ENCODE measurements around the gene ATRX.
"Not testable (repeated sequence)": the region's sequence is repeated elsewhere in the genome, so short reads cannot be mapped to it uniquely, and the experiment has no call there.

Gene ATRX

GRCh38 chrX:77731821-77732419, 54.1 kb downstream of the ATRX start:
- no peaks in the 10 kb centered on the region for H3K27me3 ChIP-seq (ENCODE audit: control insufficient read depth in 1 of 2, insufficient read depth in 2 of 2, low read length in 2 of 2)
- no peaks in the 10 kb centered on the region for H3K9me3 ChIP-seq (ENCODE audit: control insufficient read depth in 2 of 2, low read length in 2 of 2)
- no peak overlapping the region for H3K27ac ChIP-seq (ENCODE audit: low read length)
- H3K9ac ChIP-seq (ENCODE audit: low read length in 2 of 2): no peak overlapping the region
- no peaks in the 10 kb centered on the region for H3K36me3 ChIP-seq (ENCODE audit: control insufficient read depth in 2 of 2, insufficient read depth in 2 of 2, low read length in 2 of 2)
- no peak overlapping the region for H3K4me3 ChIP-seq (ENCODE audit: low read length in 2 of 2)
- peaks cover 2% of the 10 kb centered on the region for H3K4me1 ChIP-seq (ENCODE audit: control insufficient read depth, insufficient read depth, low read length)

GRCh38 chrX:77726095-77726494, 59.9 kb downstream of the ATRX start:
- H3K9me3 ChIP-seq (ENCODE audit: control insufficient read depth in 2 of 2, low read length in 2 of 2); H3K4me1 ChIP-seq (ENCODE audit: control insufficient read depth, insufficient read depth, low read length); H3K4me3 ChIP-seq (ENCODE audit: low read length in 2 of 2); H3K27ac ChIP-seq (ENCODE audit: low read length); H3K27me3 ChIP-seq (ENCODE audit: control insufficient read depth in 1 of 2, insufficient read depth in 2 of 2, low read length in 2 of 2); H3K36me3 ChIP-seq (ENCODE audit: control insufficient read depth in 2 of 2, insufficient read depth in 2 of 2, low read length in 2 of 2); H3K9ac ChIP-seq (ENCODE audit: low read length in 2 of 2): not testable (repeated sequence)

GRCh38 chrX:77723681-77724080, 62.3 kb downstream of the ATRX start:
- Histone ChIP-seq H3K27me3 (ENCODE audit: control insufficient read depth in 1 of 2, insufficient read depth in 2 of 2, low read length in 2 of 2) (no peaks in the 10 kb centered on the region), H3K9me3 (ENCODE audit: control insufficient read depth in 2 of 2, low read length in 2 of 2) (peaks cover 0 to 2% of the 10 kb centered on the region in 2 donors), H3K4me1 (ENCODE audit: control insufficient read depth, insufficient read depth, low read length) (no peaks in the 10 kb centered on the region), H3K9ac (ENCODE audit: low read length in 2 of 2) (no peak overlapping the region), H3K36me3 (ENCODE audit: control insufficient read depth in 2 of 2, insufficient read depth in 2 of 2, low read length in 2 of 2) (no peaks in the 10 kb centered on the region), H3K4me3 (ENCODE audit: low read length in 2 of 2) (no peak overlapping the region), H3K27ac (ENCODE audit: low read length) (no peak overlapping the region)

- H3K27me3 ChIP-seq (ENCODE audit: control insufficient read depth in 1 of 2, insufficient read depth in 2 of 2, low read length in 2 of 2): no peaks in the 10 kb centered on the region
- H3K36me3 ChIP-seq (ENCODE audit: control insufficient read depth in 2 of 2, insufficient read depth in 2 of 2, low read length in 2 of 2): peaks cover 0 to 3% of the 10 kb centered on the region in 2 donors
- H3K4me1 ChIP-seq (ENCODE audit: control insufficient read depth, insufficient read depth, low read length): no peaks in the 10 kb centered on the region
- H3K4me3 ChIP-seq (ENCODE audit: low read length in 2 of 2): no peak overlapping the region
- peaks cover 0 to 2% of the 10 kb centered on the region in 2 donors for H3K9me3 ChIP-seq (ENCODE audit: control insufficient read depth in 2 of 2, low read length in 2 of 2)
- no peak overlapping the region for H3K27ac ChIP-seq (ENCODE audit: low read length)
- H3K9ac ChIP-seq (ENCODE audit: low read length in 2 of 2): no peak overlapping the region
Measured at GRCh38 chrX:77719388-77719787, 66.6 kb downstream of the ATRX start.

GRCh38 chrX:77704881-77705280, 81.1 kb downstream of the ATRX start:
- H3K4me3 ChIP-seq (ENCODE audit: low read length in 2 of 2): no peak overlapping the region
- no peak overlapping the region for H3K27ac ChIP-seq (ENCODE audit: low read length)
- H3K27me3 ChIP-seq (ENCODE audit: control insufficient read depth in 1 of 2, insufficient read depth in 2 of 2, low read length in 2 of 2): no peaks in the 10 kb centered on the region
- H3K9ac ChIP-seq (ENCODE audit: low read length in 2 of 2): no peak overlapping the region
- H3K9me3 ChIP-seq (ENCODE audit: control insufficient read depth in 2 of 2, low read length in 2 of 2): no peaks in the 10 kb centered on the region
- H3K4me1 ChIP-seq (ENCODE audit: control insufficient read depth, insufficient read depth, low read length): peaks cover 4% of the 10 kb centered on the region
- no peaks in the 10 kb centered on the region for H3K36me3 ChIP-seq (ENCODE audit: control insufficient read depth in 2 of 2, insufficient read depth in 2 of 2, low read length in 2 of 2)

GRCh38 chrX:77698242-77698641, 87.8 kb downstream of the ATRX start:
- no peaks in the 10 kb centered on the region for H3K9me3 ChIP-seq (ENCODE audit: control insufficient read depth in 2 of 2, low read length in 2 of 2)
- no peak overlapping the region for H3K9ac ChIP-seq (ENCODE audit: low read length in 2 of 2)
- H3K4me1 ChIP-seq (ENCODE audit: control insufficient read depth, insufficient read depth, low read length): no peaks in the 10 kb centered on the region
- H3K4me3 ChIP-seq (ENCODE audit: low read length in 2 of 2): no peak overlapping the region
- H3K27me3 ChIP-seq (ENCODE audit: control insufficient read depth in 1 of 2, insufficient read depth in 2 of 2, low read length in 2 of 2): no peaks in the 10 kb centered on the region
- no peak overlapping the region for H3K27ac ChIP-seq (ENCODE audit: low read length)
- no peaks in the 10 kb centered on the region for H3K36me3 ChIP-seq (ENCODE audit: control insufficient read depth in 2 of 2, insufficient read depth in 2 of 2, low read length in 2 of 2)

- Histone ChIP-seq H3K4me1 (ENCODE audit: control insufficient read depth, insufficient read depth, low read length) (no peaks in the 10 kb centered on the region), H3K36me3 (ENCODE audit: control insufficient read depth in 2 of 2, insufficient read depth in 2 of 2, low read length in 2 of 2) (no peaks in the 10 kb centered on the region), H3K9ac (ENCODE audit: low read length in 2 of 2) (no peak overlapping the region), H3K9me3 (ENCODE audit: control insufficient read depth in 2 of 2, low read length in 2 of 2) (no peaks in the 10 kb centered on the region), H3K27ac (ENCODE audit: low read length) (no peak overlapping the region), H3K4me3 (ENCODE audit: low read length in 2 of 2) (no peak overlapping the region), H3K27me3 (ENCODE audit: control insufficient read depth in 1 of 2, insufficient read depth in 2 of 2, low read length in 2 of 2) (no peaks in the 10 kb centered on the region)
Measured at GRCh38 chrX:77694491-77694890, 91.5 kb downstream of the ATRX start.

GRCh38 chrX:77693594-77693993, 92.4 kb downstream of the ATRX start:
- Histone ChIP-seq H3K4me1 (ENCODE audit: control insufficient read depth, insufficient read depth, low read length) (no peaks in the 10 kb centered on the region), H3K36me3 (ENCODE audit: control insufficient read depth in 2 of 2, insufficient read depth in 2 of 2, low read length in 2 of 2) (no peaks in the 10 kb centered on the region), H3K27ac (ENCODE audit: low read length) (no peak overlapping the region), H3K9ac (ENCODE audit: low read length in 2 of 2) (no peak overlapping the region), H3K9me3 (ENCODE audit: control insufficient read depth in 2 of 2, low read length in 2 of 2) (no peaks in the 10 kb centered on the region), H3K27me3 (ENCODE audit: control insufficient read depth in 1 of 2, insufficient read depth in 2 of 2, low read length in 2 of 2) (no peaks in the 10 kb centered on the region), H3K4me3 (ENCODE audit: low read length in 2 of 2) (no peak overlapping the region)

- H3K9ac ChIP-seq (ENCODE audit: low read length in 2 of 2): no peak overlapping the region
- H3K27ac ChIP-seq (ENCODE audit: low read length): no peak overlapping the region
- H3K27me3 ChIP-seq (ENCODE audit: control insufficient read depth in 1 of 2, insufficient read depth in 2 of 2, low read length in 2 of 2): no peaks in the 10 kb centered on the region
- H3K36me3 ChIP-seq (ENCODE audit: control insufficient read depth in 2 of 2, insufficient read depth in 2 of 2, low read length in 2 of 2): peaks cover 0 to 4% of the 10 kb centered on the region in 2 donors
- H3K4me3 ChIP-seq (ENCODE audit: low read length in 2 of 2): no peak overlapping the region
- H3K4me1 ChIP-seq (ENCODE audit: control insufficient read depth, insufficient read depth, low read length): no peaks in the 10 kb centered on the region
- H3K9me3 ChIP-seq (ENCODE audit: control insufficient read depth in 2 of 2, low read length in 2 of 2): no peaks in the 10 kb centered on the region
Measured at GRCh38 chrX:77691916-77692315, 94.1 kb downstream of the ATRX start.

- Histone ChIP-seq H3K27me3 (ENCODE audit: control insufficient read depth in 1 of 2, insufficient read depth in 2 of 2, low read length in 2 of 2) (no peaks in the 10 kb centered on the region), H3K9ac (ENCODE audit: low read length in 2 of 2) (no peak overlapping the region), H3K4me3 (ENCODE audit: low read length in 2 of 2) (no peak overlapping the region), H3K9me3 (ENCODE audit: control insufficient read depth in 2 of 2, low read length in 2 of 2) (no peaks in the 10 kb centered on the region), H3K27ac (ENCODE audit: low read length) (no peak overlapping the region), H3K4me1 (ENCODE audit: control insufficient read depth, insufficient read depth, low read length) (no peaks in the 10 kb centered on the region), H3K36me3 (ENCODE audit: control insufficient read depth in 2 of 2, insufficient read depth in 2 of 2, low read length in 2 of 2) (peaks cover 0 to 5% of the 10 kb centered on the region in 2 donors)
Measured at GRCh38 chrX:77689376-77689775, 96.6 kb downstream of the ATRX start.

GRCh38 chrX:77685683-77686082, 100.3 kb downstream of the ATRX start:
- not testable (repeated sequence) for H3K4me3 ChIP-seq (ENCODE audit: low read length in 2 of 2); H3K27ac ChIP-seq (ENCODE audit: low read length); H3K27me3 ChIP-seq (ENCODE audit: control insufficient read depth in 1 of 2, insufficient read depth in 2 of 2, low read length in 2 of 2); H3K9ac ChIP-seq (ENCODE audit: low read length in 2 of 2); H3K9me3 ChIP-seq (ENCODE audit: control insufficient read depth in 2 of 2, low read length in 2 of 2); H3K4me1 ChIP-seq (ENCODE audit: control insufficient read depth, insufficient read depth, low read length)
- H3K36me3 ChIP-seq (ENCODE audit: control insufficient read depth in 2 of 2, insufficient read depth in 2 of 2, low read length in 2 of 2): peaks cover 0 to 16% of the 10 kb centered on the region in 2 donors
